Type B pancreatic cell (in vitro differentiated cells): ENCODE results near the gene MTERF4. TPM values are rescaled to one million over a fixed set of nuclear protein-coding genes. Genes with fewer than 3 reads are reported as not detected.

Experiments used
- DNase-seq: peaks from one replicate; pipeline ENCODE4 v3.0.0; 2021; ENCODE audit warnings: mixed read lengths; ENCODE audit not compliant: unreplicated experiment; ENCODE audit errors: extremely low spot score
- H3K27ac Mint-ChIP-seq: 2 replicates; pipeline ENCODE4 v1.8.0; 2021; ENCODE audit warnings: mild to moderate bottlenecking, mixed read lengths
- H3K27me3 Mint-ChIP-seq: 2 replicates; pipeline ENCODE4 v1.8.0; 2021; ENCODE audit warnings: mixed read lengths
- H3K36me3 Mint-ChIP-seq: 2 replicates; pipeline ENCODE4 v1.8.0; 2021; ENCODE audit warnings: mixed read lengths
- H3K4me1 Mint-ChIP-seq: one replicate; pipeline ENCODE4 v1.8.0; 2021; ENCODE audit warnings: mixed read lengths; ENCODE audit not compliant: unreplicated experiment
- H3K4me3 Mint-ChIP-seq: 2 replicates; pipeline ENCODE4 v1.8.0; 2021; ENCODE audit warnings: mild to moderate bottlenecking, mixed read lengths
- H3K9me3 Mint-ChIP-seq: 2 replicates; pipeline ENCODE4 v1.8.0; 2021; ENCODE audit warnings: mixed read lengths
- total RNA-seq: library from RNA; stranded (reverse); gene quantifications from 2 replicates; pipeline ENCODE4 v1.2.1, GENCODE V29; 2021; ENCODE audit warnings: low replicate concordance
- TF ChIP-seq, protein P1 (sequence below): fragments of 200-600 bp; sonication (generic); conservative IDR thresholded peaks from 2 replicates; pipeline ENCODE4 v1.5.0; 2021; ENCODE audit warnings: antibody characterized with exemption, mild to moderate bottlenecking

The MTERF4 gene
- total RNA-seq, 1 donor from 2014 or later = 46.3 TPM

GRCh38 chr2:241110607-241111439, 8.7 kb upstream of the MTERF4 start:
- no peak overlapping the region for H3K27ac Mint-ChIP-seq
- no peaks in the 10 kb centered on the region for H3K27me3 Mint-ChIP-seq
- H3K36me3 Mint-ChIP-seq = peaks cover 10% of the 10 kb centered on the region
- no peak for DNase-seq
- no peak overlapping the region for H3K4me3 Mint-ChIP-seq
- no peaks in the 10 kb centered on the region for H3K4me1 Mint-ChIP-seq
- TF ChIP-seq, protein P1, sequence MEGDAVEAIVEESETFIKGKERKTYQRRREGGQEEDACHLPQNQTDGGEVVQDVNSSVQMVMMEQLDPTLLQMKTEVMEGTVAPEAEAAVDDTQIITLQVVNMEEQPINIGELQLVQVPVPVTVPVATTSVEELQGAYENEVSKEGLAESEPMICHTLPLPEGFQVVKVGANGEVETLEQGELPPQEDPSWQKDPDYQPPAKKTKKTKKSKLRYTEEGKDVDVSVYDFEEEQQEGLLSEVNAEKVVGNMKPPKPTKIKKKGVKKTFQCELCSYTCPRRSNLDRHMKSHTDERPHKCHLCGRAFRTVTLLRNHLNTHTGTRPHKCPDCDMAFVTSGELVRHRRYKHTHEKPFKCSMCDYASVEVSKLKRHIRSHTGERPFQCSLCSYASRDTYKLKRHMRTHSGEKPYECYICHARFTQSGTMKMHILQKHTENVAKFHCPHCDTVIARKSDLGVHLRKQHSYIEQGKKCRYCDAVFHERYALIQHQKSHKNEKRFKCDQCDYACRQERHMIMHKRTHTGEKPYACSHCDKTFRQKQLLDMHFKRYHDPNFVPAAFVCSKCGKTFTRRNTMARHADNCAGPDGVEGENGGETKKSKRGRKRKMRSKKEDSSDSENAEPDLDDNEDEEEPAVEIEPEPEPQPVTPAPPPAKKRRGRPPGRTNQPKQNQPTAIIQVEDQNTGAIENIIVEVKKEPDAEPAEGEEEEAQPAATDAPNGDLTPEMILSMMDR = no peak
- H3K9me3 Mint-ChIP-seq = no peaks in the 10 kb centered on the region

- Mint-ChIP-seq H3K9me3 (no peaks in the 10 kb centered on the region), H3K27me3 (no peaks in the 10 kb centered on the region), H3K4me3 (no peak overlapping the region), H3K4me1 (no peaks in the 10 kb centered on the region), H3K27ac (no peak overlapping the region), H3K36me3 (peaks cover 10% of the 10 kb centered on the region)
- DNase-seq = no peak
- TF ChIP-seq, protein P1 = no peak
Observed at GRCh38 chr2:241110089-241110606, 8.1 kb upstream of the MTERF4 start.

- Mint-ChIP-seq H3K9me3 (no peaks in the 10 kb centered on the region), H3K27ac (no peak overlapping the region), H3K36me3 (peaks cover 10% of the 10 kb centered on the region), H3K4me3 (no peak overlapping the region), H3K27me3 (no peaks in the 10 kb centered on the region), H3K4me1 (no peaks in the 10 kb centered on the region)
- DNase-seq = no peak
- TF ChIP-seq, protein P1 = no peak
Observed at GRCh38 chr2:241109210-241110088, 7.4 kb upstream of the MTERF4 start.

- H3K9me3 Mint-ChIP-seq = no peaks in the 10 kb centered on the region
Observed at GRCh38 chr2:241108271-241109209, 6.5 kb upstream of the MTERF4 start.

More at GRCh38 chr2:241108271-241109209, 6.5 kb upstream of the MTERF4 start:
- peaks cover 10% of the 10 kb centered on the region for H3K36me3 Mint-ChIP-seq
- H3K27me3 Mint-ChIP-seq = no peaks in the 10 kb centered on the region
- no peaks in the 10 kb centered on the region for H3K4me1 Mint-ChIP-seq
- TF ChIP-seq, protein P1 = no peak
- no peak overlapping the region for H3K27ac Mint-ChIP-seq
- DNase-seq = no peak
- no peak overlapping the region for H3K4me3 Mint-ChIP-seq
